Ovary (tissue), 3 donors: ENCODE results near the gene PON3.

Experiments
- CTCF ChIP-seq, 3 donors: fragments of 450-650 bp in 2 of 3; fragments of 200-600 bp in 1 of 3; IDR thresholded peaks; one replicate each; pipeline versions ENCODE4 v1.5.1 to v1.8.0; 2016 to 2022; ENCODE audit warnings: antibody characterized with exemption in 3 of 3, mild to moderate bottlenecking in 1 of 3
- POLR2A ChIP-seq: fragments of 450-650 bp; IDR thresholded peaks from one replicate; pipeline ENCODE4 v1.6.1; 2017; ENCODE audit warnings: antibody characterized with exemption, mild to moderate bottlenecking, moderate library complexity
- donor health status: DM: no; HTN: no; CAD: no.

- TF ChIP-seq CTCF (IDR thresholded peaks at IDR 0.05) (no peak), POLR2A (no peak)
These were observed 38.6 kb downstream of the PON3 start for GRCh38 chr7:95357623-95358022.
